ENCODE results near the gene MEIS2. TPM values are rescaled to one million over a fixed set of nuclear protein-coding genes. Genes with fewer than 3 reads are reported as not detected.

The MEIS2 gene
- total RNA-seq, 1 donor, result 43.7 TPM

GRCh38 chr15:37078566-37078965 lies 21.8 kb downstream of the MEIS2 start:
- no peak for TF ChIP-seq CTCF (IDR thresholded peaks at IDR 0.05; ENCODE audit: insufficient read depth, low read length)
- no peak for DNase-seq (ENCODE audit: low read depth)
- no peak overlapping the region for H3K4me3 ChIP-seq (ENCODE audit: low read depth, low read length)

- TF ChIP-seq CTCF (IDR thresholded peaks at IDR 0.05; ENCODE audit: insufficient read depth, low read length), result no peak
- no peak for DNase-seq (ENCODE audit: low read depth)
- no peak overlapping the region for H3K4me3 ChIP-seq (ENCODE audit: low read depth, low read length)
Observed at GRCh38 chr15:37077623-37078351, 22.6 kb downstream of the MEIS2 start.

GRCh38 chr15:37076543-37076942 lies 23.8 kb downstream of the MEIS2 start:
- TF ChIP-seq CTCF (IDR thresholded peaks at IDR 0.05; ENCODE audit: insufficient read depth, low read length), result no peak
- peak; percentile 56 for DNase-seq (ENCODE audit: low read depth)

GRCh38 chr15:37075777-37076176 lies 24.6 kb downstream of the MEIS2 start:
- no peak overlapping the region for H3K4me3 ChIP-seq (ENCODE audit: low read depth, low read length)
- TF ChIP-seq CTCF (IDR thresholded peaks at IDR 0.05; ENCODE audit: insufficient read depth, low read length), result no peak
- no peak for DNase-seq (ENCODE audit: low read depth)

More at GRCh38 chr15:37076543-37076942, 23.8 kb downstream of the MEIS2 start:
- no peak overlapping the region for H3K4me3 ChIP-seq (ENCODE audit: low read depth, low read length)

GRCh38 chr15:37072181-37072580 lies 28.2 kb downstream of the MEIS2 start:
- DNase-seq (ENCODE audit: low read depth), result no peak
- no peak overlapping the region for H3K4me3 ChIP-seq (ENCODE audit: low read depth, low read length)
- TF ChIP-seq CTCF (IDR thresholded peaks at IDR 0.05; ENCODE audit: insufficient read depth, low read length), result no peak

GRCh38 chr15:37071134-37071533 lies 29.2 kb downstream of the MEIS2 start:
- no peak for TF ChIP-seq CTCF (IDR thresholded peaks at IDR 0.05; ENCODE audit: insufficient read depth, low read length)
- H3K4me3 ChIP-seq (ENCODE audit: low read depth, low read length), result no peak overlapping the region
- no peak for DNase-seq (ENCODE audit: low read depth)

- no peak for DNase-seq (ENCODE audit: low read depth)
- H3K4me3 ChIP-seq (ENCODE audit: low read depth, low read length), result no peak overlapping the region
- TF ChIP-seq CTCF (IDR thresholded peaks at IDR 0.05; ENCODE audit: insufficient read depth, low read length), result no peak
Observed at GRCh38 chr15:37070686-37071085, 29.7 kb downstream of the MEIS2 start.
